Anterior cingulate cortex (tissue), 58 donors: Measurements from ENCODE around the gene FALEC.
"Not testable (repeated sequence)": the region's sequence is repeated elsewhere in the genome, so short reads cannot be mapped to it uniquely, and the experiment has no call there.

Experiments used
- DNase-seq, 58 donors: peaks; one replicate each; lab custom pipeline; 2025; lab: John Stamatoyannopoulos, UW

The FALEC gene

DNA sequence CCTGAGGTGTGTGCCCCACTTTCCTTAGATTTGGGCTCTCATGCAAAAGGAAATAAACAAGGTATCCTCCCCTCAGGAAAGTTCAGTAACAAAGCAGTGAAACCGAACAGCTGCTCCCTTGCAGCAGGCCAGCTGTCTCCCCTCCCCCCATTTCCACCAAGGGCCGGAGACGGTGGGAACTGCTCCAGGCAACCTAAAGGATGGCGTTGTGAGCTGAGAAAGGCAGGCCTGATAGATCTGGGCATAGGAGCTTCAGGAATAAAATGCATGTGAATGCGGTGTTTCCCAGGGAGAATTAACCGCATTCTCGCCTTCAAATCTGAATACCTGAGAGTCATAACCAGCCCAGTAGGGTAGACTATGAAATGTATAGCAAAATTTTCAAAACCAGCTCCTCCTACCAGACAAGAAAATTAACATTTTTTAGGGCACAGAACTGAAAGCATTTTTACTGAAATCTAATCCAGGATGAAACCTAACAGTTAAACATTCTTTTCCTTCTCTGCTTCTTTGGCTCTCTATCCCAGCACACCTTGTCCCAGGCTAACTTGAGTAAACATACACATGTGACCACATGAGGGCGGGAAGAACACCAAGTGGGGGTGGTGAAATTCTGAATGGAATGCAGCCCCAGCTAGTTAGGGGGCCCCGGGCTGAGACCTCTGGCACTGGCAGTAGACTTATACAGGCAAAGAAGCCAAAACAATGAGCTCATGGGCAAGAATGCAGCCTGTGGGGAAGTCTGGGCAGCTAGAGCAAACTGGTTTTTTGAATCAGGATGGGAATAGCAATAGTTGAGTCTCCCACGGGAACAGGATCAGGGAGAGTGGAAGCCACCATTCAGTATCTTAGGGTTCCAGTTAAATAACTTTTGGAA is 52.4 kb downstream of the FALEC start:
- peak in 43 of 58 donors; percentile 9 to 84 (median 40) for DNase-seq

- no peak for DNase-seq
Observed at GRCh38 chr1:150568594-150568966, 53.0 kb downstream of the FALEC start.

- DNase-seq, result no peak
Observed at GRCh38 chr1:150572918-150573647, 57.5 kb downstream of the FALEC start.

DNA sequence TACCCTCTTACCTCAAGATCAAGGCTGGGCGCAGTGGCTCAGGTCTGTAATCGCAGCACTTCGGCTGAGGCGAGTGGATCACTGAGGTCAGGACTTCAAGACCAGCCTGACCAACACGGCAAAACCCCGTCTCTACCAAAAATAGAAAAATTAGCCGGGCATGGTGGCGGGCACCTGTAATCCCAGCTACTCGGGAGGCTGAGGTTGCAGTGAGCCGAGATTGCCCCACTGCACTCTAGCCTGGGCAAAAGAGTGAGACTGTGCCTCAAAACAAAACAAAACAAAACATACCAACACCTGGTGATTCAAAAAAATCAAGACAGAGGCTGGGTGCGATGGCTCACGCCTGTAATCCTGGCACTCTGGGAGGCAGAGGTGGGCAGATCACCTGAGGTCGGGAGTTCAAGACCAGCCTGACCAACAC is 58.1 kb downstream of the FALEC start:
- not testable (repeated sequence) for DNase-seq

GRCh38 chr1:150574260-150575071 is 58.9 kb downstream of the FALEC start:
- no peak for DNase-seq

DNA sequence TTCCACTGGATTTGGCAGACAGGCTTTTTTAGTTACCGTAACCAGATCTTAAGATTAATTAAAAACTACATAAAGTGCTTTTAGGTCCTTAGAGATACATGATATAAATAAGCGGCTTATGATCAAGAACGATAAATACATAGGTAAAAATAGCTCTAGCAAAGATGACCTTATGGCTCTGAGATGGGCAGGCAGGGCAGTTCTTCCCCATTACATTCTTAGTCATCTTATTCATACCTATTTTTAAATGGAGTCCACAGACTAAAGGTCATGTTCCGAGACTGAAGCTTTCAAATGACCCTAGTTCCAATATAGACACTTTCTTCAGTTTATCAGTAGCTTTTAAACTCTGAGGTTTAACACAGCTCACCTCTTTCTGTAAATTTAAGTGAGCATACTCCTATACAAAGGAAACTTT is 59.5 kb downstream of the FALEC start:
- DNase-seq, result no peak

GRCh38 chr1:150575518-150576366 is 60.2 kb downstream of the FALEC start:
- DNase-seq, result no peak

GRCh38 chr1:150576367-150576711 is 60.8 kb downstream of the FALEC start:
- DNase-seq, result no peak

GRCh38 chr1:150576794-150577556 is 61.4 kb downstream of the FALEC start:
- no peak for DNase-seq

DNA sequence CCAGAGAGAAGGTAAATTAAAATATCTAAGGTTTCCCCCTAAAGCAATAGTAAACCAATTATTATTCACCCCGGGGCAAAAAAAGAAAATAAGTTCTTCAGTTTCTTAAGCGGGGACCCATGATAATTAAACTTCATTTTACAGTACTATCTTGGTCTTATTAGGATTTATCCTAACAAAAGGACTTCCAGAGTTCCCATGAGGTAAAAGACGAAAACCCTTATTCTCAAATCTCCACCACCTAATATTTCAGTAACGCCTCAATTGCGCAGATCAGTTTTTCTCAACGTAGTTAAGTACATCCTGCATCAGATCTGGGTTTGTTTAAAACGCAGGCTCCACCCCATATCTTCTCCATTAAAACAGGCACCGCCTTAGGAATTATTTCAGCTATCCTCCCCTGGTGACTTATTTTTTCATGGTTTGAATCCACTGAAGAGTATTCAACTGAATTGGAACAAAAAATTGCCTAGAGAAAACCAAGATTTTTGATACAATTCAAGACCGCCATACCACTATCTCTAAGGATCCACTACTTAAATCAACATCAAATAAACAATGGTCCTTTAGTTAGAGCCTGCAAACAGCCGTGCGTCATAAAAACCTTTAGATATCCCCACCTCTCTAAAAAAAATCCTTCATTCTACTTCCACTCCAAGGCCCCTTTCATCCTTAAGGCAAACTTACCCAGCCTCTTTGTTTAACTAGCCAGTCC is 62.2 kb downstream of the FALEC start:
- DNase-seq, result no peak

DNA sequence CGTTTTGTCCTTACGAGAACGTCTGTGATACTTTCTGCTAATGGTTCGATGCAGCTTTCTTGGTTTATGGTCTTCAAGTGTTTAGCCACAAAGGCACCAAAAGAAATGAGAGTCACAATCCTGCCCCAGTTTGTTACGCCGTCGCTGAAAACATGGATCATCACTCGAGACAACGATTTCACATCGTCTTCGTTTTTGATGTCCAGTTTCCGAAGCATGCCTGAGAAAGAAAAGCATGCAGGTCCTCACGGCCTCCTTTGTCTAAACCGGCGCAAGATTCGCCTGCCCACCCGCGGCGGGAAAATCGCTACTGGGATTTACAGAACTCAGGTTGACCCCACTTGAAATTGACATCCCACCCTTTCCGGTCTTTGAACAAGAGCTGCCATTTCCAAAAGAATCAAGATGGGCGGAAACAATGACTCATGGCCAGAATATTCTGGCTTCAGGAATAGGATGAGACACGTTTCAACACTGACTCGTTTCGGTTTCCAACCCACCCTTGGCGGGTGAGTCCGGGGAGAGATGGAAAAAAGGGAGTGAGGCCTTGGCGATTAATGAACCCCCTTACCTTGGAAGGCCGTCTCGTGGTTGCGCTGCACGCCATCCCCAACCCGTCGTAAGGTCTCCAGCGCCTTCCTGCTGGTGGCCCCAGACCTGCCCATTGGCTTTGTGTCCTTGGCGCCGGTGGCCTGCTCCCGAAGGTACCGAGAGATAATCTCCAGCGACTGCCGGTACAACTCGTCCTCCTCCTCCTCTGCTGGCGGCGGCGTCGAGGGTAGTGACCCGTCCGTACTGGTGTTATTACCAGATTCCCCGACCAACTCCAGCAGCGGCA is 62.9 kb downstream of the FALEC start:
- DNase-seq, result peak in 28 of 58 donors; percentile 19 to 63 (median 42)

- peak; percentile 38 to 97 (median 88) for DNase-seq
Observed at GRCh38 chr1:150579110-150579944, 63.8 kb downstream of the FALEC start, which contains the start of gene MCL1. MCL1 (minus strand) TSS chr1:150579610; CDS start chr1:150579530, 80 bp downstream.

DNA sequence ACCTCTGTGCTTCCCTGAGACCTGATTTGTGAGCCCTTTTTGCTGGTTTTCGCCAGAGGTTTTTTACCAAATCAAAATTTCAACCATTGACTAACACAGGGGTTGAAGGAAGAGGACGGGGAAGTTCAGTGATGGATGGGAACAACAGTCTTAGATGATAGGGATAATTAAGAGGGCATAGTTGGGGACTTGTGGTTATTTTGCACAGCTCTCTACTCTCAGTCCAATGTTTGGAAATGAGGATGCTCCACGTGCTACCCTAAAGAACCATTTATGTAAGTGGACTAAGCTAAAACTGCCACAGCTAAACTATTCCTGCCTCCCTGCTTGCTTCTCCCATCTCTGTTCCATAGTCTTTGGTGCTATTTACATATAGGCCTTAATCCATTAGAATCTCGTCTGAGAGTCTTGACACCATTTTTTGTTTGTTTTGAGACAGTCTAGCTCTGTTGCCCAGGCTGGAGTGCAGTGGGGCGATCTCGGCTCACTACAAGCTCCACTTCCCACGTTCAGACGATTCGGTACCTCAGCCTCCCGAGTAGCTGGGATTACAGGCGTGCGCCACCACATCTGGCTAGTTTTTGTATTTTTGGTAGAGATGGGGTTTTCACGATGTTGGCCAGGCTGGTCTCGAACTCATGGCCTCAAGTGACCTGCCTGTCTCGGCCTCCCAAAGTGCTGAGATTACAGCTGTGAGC is 64.5 kb downstream of the FALEC start:
- DNase-seq, result peak in 1 of 58 donors; percentile 28

DNA sequence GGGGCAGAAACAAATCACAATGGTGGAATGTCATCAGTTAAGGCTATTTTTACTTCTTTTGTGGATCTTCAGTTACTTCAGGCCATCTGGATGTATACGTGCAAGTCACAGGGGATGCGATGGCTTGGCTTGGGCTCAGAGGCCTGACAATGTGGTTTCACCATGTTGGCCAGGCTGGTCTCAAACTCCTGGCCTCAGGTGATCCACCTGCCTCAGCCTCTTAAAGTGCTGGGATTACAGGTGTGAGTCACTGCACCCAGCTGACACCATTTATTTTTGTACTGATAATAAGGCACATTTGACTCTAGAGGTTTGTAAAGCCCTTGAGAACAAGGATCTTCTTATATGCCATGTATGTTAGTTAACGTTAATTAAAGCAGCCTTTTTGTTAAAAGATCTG is 65.4 kb downstream of the FALEC start:
- not testable (repeated sequence) for DNase-seq

- not testable (repeated sequence) for DNase-seq
Observed at GRCh38 chr1:150581437-150581836, 65.9 kb downstream of the FALEC start.

DNA sequence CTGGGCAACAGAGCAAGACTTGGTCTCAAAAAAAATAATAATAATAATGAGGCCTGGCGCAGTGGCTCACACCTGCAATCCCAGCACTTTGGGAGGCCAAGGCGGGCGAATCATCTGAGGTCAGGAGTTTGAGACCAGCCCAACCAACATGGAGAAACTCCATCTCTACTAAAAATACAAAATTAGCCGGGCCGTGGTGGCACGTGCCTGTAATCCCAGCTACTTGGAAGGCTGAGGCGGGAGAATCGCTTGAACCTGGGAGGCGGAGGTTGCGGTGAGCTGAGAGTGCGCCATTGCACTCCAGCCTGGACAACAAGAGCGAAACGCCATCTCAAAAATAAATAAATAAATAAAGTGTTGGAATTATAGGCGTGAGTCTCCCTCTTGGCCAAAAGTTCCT is 66.4 kb downstream of the FALEC start:
- DNase-seq, result not testable (repeated sequence)
